ENCODE measurements around the gene ZNF227.
"Not testable (repeated sequence)": the region's sequence is repeated elsewhere in the genome, so short reads cannot be mapped to it uniquely, and the experiment has no call there.

ZNF227 gene

DNA sequence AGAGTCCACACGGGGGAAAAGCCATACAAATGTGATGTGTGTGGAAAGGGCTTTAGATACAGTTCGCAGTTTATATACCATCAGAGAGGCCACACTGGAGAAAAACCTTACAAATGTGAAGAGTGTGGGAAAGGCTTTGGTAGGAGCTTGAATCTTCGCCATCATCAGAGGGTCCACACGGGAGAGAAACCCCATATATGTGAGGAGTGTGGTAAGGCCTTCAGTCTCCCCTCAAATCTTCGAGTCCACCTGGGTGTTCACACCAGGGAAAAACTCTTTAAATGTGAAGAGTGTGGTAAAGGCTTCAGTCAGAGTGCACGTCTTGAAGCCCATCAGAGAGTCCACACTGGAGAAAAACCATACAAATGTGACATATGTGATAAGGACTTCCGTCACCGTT, 24.1 kb downstream of the ZNF227 start:
- no peak for DNase-seq (ENCODE audit: low read depth, low spot score)

DNA sequence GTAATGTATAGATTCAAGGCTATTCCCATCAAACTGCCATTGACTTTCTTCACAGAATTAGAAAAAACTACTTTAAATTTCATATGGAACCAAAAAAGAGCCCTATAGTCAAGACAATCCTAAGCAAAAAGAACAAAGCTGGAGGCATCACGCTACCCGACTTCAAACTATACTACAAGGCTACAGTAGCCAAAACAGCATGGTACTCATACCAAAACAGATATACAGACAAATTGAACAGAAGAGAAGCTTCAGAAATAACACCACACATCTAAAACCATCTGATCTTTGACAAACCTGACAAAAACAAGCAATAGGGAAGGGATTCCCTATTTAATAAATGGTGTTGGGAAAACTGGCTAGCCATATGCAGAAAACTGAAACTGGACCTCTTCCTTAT, 40.0 kb downstream of the ZNF227 start:
- DNase-seq (ENCODE audit: low read depth, low spot score) = not testable (repeated sequence)

- DNase-seq (ENCODE audit: low read depth, low spot score) = not testable (repeated sequence)
Measured at GRCh38 chr19:44253392-44253791, 41.1 kb downstream of the ZNF227 start.

DNA sequence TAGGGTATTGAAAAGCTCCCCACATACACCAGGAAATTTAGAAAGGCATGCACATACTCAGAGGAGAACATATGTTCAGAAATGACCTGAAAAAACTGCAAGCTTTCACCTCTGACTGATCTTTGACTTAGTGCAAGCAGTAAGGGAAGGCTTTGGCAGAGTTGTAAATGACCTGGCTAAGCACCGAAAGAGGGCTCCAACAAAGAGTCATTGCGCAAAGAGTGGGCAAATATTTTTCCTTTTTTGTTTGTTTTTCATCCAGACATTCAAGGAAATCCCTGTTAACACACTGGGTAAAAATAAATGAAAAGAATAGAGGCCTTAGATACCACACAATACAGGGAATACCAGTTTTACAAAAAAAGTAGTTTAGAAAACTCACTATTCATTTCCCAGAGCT, 42.2 kb downstream of the ZNF227 start:
- no peak for DNase-seq (ENCODE audit: low read depth, low spot score)

GRCh38 chr19:44255705-44256411, 43.5 kb downstream of the ZNF227 start:
- no peak for DNase-seq (ENCODE audit: low read depth, low spot score)

GRCh38 chr19:44258136-44258535, 45.8 kb downstream of the ZNF227 start:
- DNase-seq (ENCODE audit: low read depth, low spot score) = no peak

- DNase-seq (ENCODE audit: low read depth, low spot score) = no peak
Measured at GRCh38 chr19:44258835-44259413, 46.6 kb downstream of the ZNF227 start.

- DNase-seq (ENCODE audit: low read depth, low spot score) = no peak
Measured at GRCh38 chr19:44260343-44260681, 48.0 kb downstream of the ZNF227 start.

DNA sequence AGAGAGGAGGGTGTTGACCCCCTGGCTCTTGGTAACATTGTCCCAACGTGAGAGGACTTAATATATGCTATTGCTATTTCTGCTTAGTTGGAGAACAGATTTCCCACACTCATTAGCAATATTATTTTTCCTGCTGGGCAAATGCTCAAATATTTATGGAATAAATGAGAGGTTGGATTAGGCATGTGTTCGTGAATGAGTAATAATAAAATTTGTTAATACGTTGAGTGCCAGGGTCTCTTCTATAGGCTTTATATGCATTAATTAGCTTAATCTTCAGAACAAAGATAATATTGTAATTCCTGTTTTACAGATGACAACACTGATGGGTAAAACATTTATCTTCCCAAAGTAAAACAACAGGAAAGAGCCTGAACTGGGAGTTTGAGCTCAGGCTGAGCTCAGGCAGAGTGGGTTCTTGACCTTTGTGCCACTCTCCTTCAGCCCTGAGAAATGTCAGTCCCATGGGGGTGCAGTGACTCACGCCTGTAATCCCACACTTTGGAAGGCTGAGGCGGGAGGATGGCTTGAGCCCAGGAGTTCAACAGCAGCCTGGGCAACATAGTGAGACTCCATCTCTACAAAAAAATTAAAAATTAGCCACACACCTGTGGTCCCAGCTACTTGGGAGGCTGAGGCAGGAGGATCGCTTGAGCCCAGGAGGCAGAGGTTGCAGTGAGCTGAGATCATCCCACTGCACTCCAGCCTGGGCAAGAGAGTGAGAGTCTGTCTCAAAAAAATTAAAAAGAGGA, 48.5 kb downstream of the ZNF227 start:
- DNase-seq (ENCODE audit: low read depth, low spot score) = no peak

DNA sequence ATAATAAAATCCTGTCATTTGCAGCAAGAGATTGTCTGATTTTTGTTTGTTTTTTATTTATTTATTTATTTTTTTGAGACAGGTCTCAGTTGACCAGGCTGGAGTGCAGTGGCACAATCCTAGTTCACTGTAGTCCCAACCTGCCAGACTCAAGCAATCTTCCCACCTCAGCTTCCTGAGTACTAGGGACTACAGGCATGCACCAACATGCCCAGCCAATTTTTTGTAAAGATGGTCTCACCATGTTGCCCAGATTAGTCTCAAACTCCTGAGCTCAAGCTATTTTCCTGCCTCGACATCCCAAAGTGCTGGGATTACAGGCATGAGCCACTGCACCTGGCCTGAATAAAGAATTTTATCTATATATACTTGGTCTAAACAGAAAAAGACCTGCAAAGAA, 65.0 kb downstream of the ZNF227 start:
- DNase-seq (ENCODE audit: low read depth, low spot score) = no peak

GRCh38 chr19:44278181-44278690, 65.9 kb downstream of the ZNF227 start:
- no peak for DNase-seq (ENCODE audit: low read depth, low spot score)

- no peak for DNase-seq (ENCODE audit: low read depth, low spot score)
Measured at GRCh38 chr19:44280916-44281315, 68.6 kb downstream of the ZNF227 start.

- no peak for DNase-seq (ENCODE audit: low read depth, low spot score)
Measured at GRCh38 chr19:44282846-44283245, 70.5 kb downstream of the ZNF227 start.

- no peak for DNase-seq (ENCODE audit: low read depth, low spot score)
Measured at GRCh38 chr19:44284968-44285367, 72.6 kb downstream of the ZNF227 start.

Data from iPS DF 19.7 (cell line).